DOHH2 (cell line): Measurements from ENCODE around the gene MAN2A1.

Source experiments
- H3F3A ChIP-seq: fragments of 200-600 bp; sonication (generic), shearing (Covaris generic); 2 replicates; pipeline ENCODE4 v1.6.0; 2016; ENCODE audit warnings: antibody characterized with exemption, mild to moderate bottlenecking; ENCODE audit not compliant: control insufficient read depth, insufficient read depth
- H3K27ac ChIP-seq: fragments of 200-600 bp; sonication (generic); 2 replicates; pipeline ENCODE4 v1.5.1; 2014; ENCODE audit warnings: low read depth, mild to moderate bottlenecking, low read length, moderate library complexity
- H3K27me3 ChIP-seq: fragments of 200-600 bp; sonication (generic); 2 replicates; pipeline ENCODE4 v1.6.1; 2014; ENCODE audit warnings: mild to moderate bottlenecking, low read length, mixed read lengths; ENCODE audit not compliant: control insufficient read depth
- H3K36me3 ChIP-seq: fragments of 200-600 bp; sonication (generic); 2 replicates; pipeline ENCODE4 v1.6.1; 2014; ENCODE audit warnings: mild to moderate bottlenecking, low read length, moderate library complexity, mixed read lengths; ENCODE audit not compliant: control insufficient read depth
- H3K4me1 ChIP-seq: fragments of 200-600 bp; sonication (generic); 2 replicates; pipeline ENCODE4 v1.6.1; 2014; ENCODE audit warnings: mild to moderate bottlenecking, low read length, mixed read lengths; ENCODE audit not compliant: control insufficient read depth
- H3K4me2 ChIP-seq: fragments of 200-600 bp; sonication (generic); 2 replicates; pipeline ENCODE4 v1.6.0; 2014; ENCODE audit warnings: mild to moderate bottlenecking, low read length, moderate library complexity
- H3K4me3 ChIP-seq: fragments of 200-600 bp; sonication (generic); 2 replicates; pipeline ENCODE4 v1.5.1; 2014; ENCODE audit warnings: mild to moderate bottlenecking, low read length, mixed read lengths
- H3K79me2 ChIP-seq: fragments of 200-600 bp; sonication (generic); 2 replicates; pipeline ENCODE4 v1.6.1; 2014; ENCODE audit warnings: mild to moderate bottlenecking, low read length, mixed read lengths; ENCODE audit not compliant: control insufficient read depth
- H3K9me2 ChIP-seq: fragments of 200-600 bp; sonication (generic); replicated peaks from 2 replicates; pipeline ENCODE4 v1.6.1; 2014; ENCODE audit warnings: mild to moderate bottlenecking, low read length, mixed read lengths; ENCODE audit not compliant: control insufficient read depth
- H3K9me3 ChIP-seq: fragments of 200-600 bp; sonication (generic); 2 replicates; pipeline ENCODE4 v1.6.1; 2014; ENCODE audit warnings: antibody characterized with exemption, low read length, mixed read lengths; ENCODE audit not compliant: control insufficient read depth, insufficient read depth
- H4K20me1 ChIP-seq: fragments of 200-600 bp; sonication (generic); 2 replicates; pipeline ENCODE4 v1.6.0; 2014; ENCODE audit warnings: low read depth, mild to moderate bottlenecking, antibody characterized with exemption, low read length, moderate library complexity; ENCODE audit not compliant: control insufficient read depth, insufficient read depth
- CTCF ChIP-seq: fragments of 200-600 bp; sonication (generic); IDR thresholded peaks from one replicate; pipeline ENCODE4 v1.5.1; 2014; ENCODE audit warnings: antibody characterized with exemption, mild to moderate bottlenecking, low read depth, low read length; ENCODE audit not compliant: poor library complexity, severe bottlenecking
- EZH2phosphoT487 ChIP-seq: fragments of 200-600 bp; sonication (generic); IDR thresholded peaks from 2 replicates; pipeline ENCODE4 v1.6.1; 2017; ENCODE audit warnings: borderline replicate concordance, mild to moderate bottlenecking, antibody characterized with exemption, low read length, moderate library complexity, mixed read lengths

Gene MAN2A1

GRCh38 chr5:109907731-109908130, 218.0 kb downstream of the MAN2A1 start:
- no peaks in the 10 kb centered on the region for H3F3A ChIP-seq
- H3K4me1 ChIP-seq: no peaks in the 10 kb centered on the region
- no peak overlapping the region for H3K4me3 ChIP-seq
- H3K9me2 ChIP-seq: no peaks in the 10 kb centered on the region
- H3K36me3 ChIP-seq: no peaks in the 10 kb centered on the region
- no peak overlapping the region for H3K4me2 ChIP-seq
- H3K79me2 ChIP-seq: no peaks in the 10 kb centered on the region
- H3K9me3 ChIP-seq: no peaks in the 10 kb centered on the region
- no peak for TF ChIP-seq EZH2phosphoT487
- TF ChIP-seq CTCF: no peak
- no peaks in the 10 kb centered on the region for H3K27me3 ChIP-seq
- no peak overlapping the region for H3K27ac ChIP-seq
- no peaks in the 10 kb centered on the region for H4K20me1 ChIP-seq

GRCh38 chr5:109908366-109908765, 218.6 kb downstream of the MAN2A1 start:
- H3K79me2 ChIP-seq: no peaks in the 10 kb centered on the region
- H3K27me3 ChIP-seq: no peaks in the 10 kb centered on the region
- no peaks in the 10 kb centered on the region for H3F3A ChIP-seq
- TF ChIP-seq EZH2phosphoT487 (no peak), CTCF (no peak)
- no peak overlapping the region for H3K4me2 ChIP-seq
- H3K27ac ChIP-seq: no peak overlapping the region
- no peaks in the 10 kb centered on the region for H3K36me3 ChIP-seq
- H3K4me1 ChIP-seq: no peaks in the 10 kb centered on the region
- no peaks in the 10 kb centered on the region for H3K9me3 ChIP-seq
- no peaks in the 10 kb centered on the region for H4K20me1 ChIP-seq
- H3K4me3 ChIP-seq: no peak overlapping the region
- no peaks in the 10 kb centered on the region for H3K9me2 ChIP-seq

DNA sequence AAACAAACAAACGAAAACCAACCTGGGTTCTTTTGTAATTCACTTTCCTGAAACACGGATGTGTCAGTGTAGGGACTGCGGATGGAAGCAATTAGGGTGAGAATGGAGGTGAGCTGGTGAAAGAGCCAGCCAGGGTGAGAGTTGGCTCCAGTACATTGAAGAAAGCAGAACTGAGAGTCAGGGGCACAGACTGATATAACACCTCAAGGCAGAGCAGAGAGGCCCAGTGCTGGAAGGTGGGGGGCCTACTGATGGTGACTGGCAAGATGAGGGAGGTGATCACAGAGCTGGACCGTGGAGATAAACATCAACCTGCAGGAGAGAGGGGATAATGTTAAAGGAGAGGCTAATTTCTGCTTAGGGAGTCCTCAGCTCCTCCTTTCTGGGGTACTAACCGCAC, 221.1 kb downstream of the MAN2A1 start:
- H3K4me1 ChIP-seq: no peaks in the 10 kb centered on the region
- H3K36me3 ChIP-seq: no peaks in the 10 kb centered on the region
- no peaks in the 10 kb centered on the region; the same call in 1 of the 2 replicates for H3K9me2 ChIP-seq
- H3K4me2 ChIP-seq: no peak overlapping the region
- H4K20me1 ChIP-seq: no peaks in the 10 kb centered on the region
- no peaks in the 10 kb centered on the region for H3K27me3 ChIP-seq
- H3K4me3 ChIP-seq: no peak overlapping the region
- TF ChIP-seq CTCF (no peak), EZH2phosphoT487 (no peak)
- no peaks in the 10 kb centered on the region for H3K9me3 ChIP-seq
- H3K79me2 ChIP-seq: no peaks in the 10 kb centered on the region
- no peaks in the 10 kb centered on the region for H3F3A ChIP-seq
- no peak overlapping the region for H3K27ac ChIP-seq

- H3K4me3 ChIP-seq: no peak overlapping the region
- no peak overlapping the region for H3K27ac ChIP-seq
- H3K9me2 ChIP-seq: no peaks in the 10 kb centered on the region; the same call in 1 of the 2 replicates
- H3K36me3 ChIP-seq: no peaks in the 10 kb centered on the region
- no peaks in the 10 kb centered on the region for H3K4me1 ChIP-seq
- no peak overlapping the region for H3K4me2 ChIP-seq
- no peaks in the 10 kb centered on the region for H3K27me3 ChIP-seq
- H4K20me1 ChIP-seq: no peaks in the 10 kb centered on the region
- H3K9me3 ChIP-seq: no peaks in the 10 kb centered on the region
- TF ChIP-seq CTCF: no peak
- no peak for TF ChIP-seq EZH2phosphoT487
- H3F3A ChIP-seq: no peaks in the 10 kb centered on the region
- H3K79me2 ChIP-seq: no peaks in the 10 kb centered on the region
These were observed 222.0 kb downstream of the MAN2A1 start for GRCh38 chr5:109911731-109912130.
